Esophagus (tissue), 2 donors: ENCODE data around the gene TMEM239. TPM values are rescaled to one million over a fixed set of nuclear protein-coding genes. Genes with fewer than 3 reads are reported as not detected.
"Not testable (repeated sequence)": the region's sequence is repeated elsewhere in the genome, so short reads cannot be mapped to it uniquely, and the experiment has no call there.

ENCODE experiments used
- H3K27ac ChIP-seq, 2 donors: one replicate each; pipeline ENCODE4 v1.5.1; 2013; ENCODE audit warnings: low read depth in 2 of 2, mild to moderate bottlenecking in 2 of 2, inconsistent platforms in 1 of 2, low read length in 1 of 2, moderate library complexity in 1 of 2
- H3K27me3 ChIP-seq, 2 donors: one replicate each; pipeline ENCODE4 v1.6.1; 2013; ENCODE audit warnings: low read length in 2 of 2, control low read depth in 1 of 2, mild to moderate bottlenecking in 1 of 2; ENCODE audit not compliant: insufficient read depth in 2 of 2, control insufficient read depth in 1 of 2
- H3K36me3 ChIP-seq, 2 donors: one replicate each; pipeline ENCODE4 v1.6.1; 2013; ENCODE audit warnings: low read length in 1 of 2; ENCODE audit not compliant: control insufficient read depth in 2 of 2, insufficient read depth in 2 of 2
- H3K4me1 ChIP-seq, 2 donors: one replicate each; pipeline ENCODE4 v1.6.1; 2013; ENCODE audit warnings: low read length in 1 of 2; ENCODE audit not compliant: control insufficient read depth in 2 of 2, insufficient read depth in 2 of 2
- H3K4me3 ChIP-seq, 2 donors: one replicate each; pipeline ENCODE4 v1.5.1; 2013; ENCODE audit warnings: low read length in 2 of 2, mild to moderate bottlenecking in 2 of 2, low read depth in 1 of 2, moderate library complexity in 1 of 2
- H3K9me3 ChIP-seq, 2 donors: one replicate each; pipeline ENCODE4 v1.6.1; 2013; ENCODE audit warnings: mild to moderate bottlenecking in 2 of 2, low read depth in 1 of 2, low read length in 1 of 2, moderate library complexity in 1 of 2; ENCODE audit not compliant: control insufficient read depth in 2 of 2, insufficient read depth in 1 of 2
- WGBS, 2 donors: extraction: QIAGEN DNeasy Blood & Tissue Kit; methylation state at CpG; one replicate each; pipeline ENCODE4 v1.1.7; 2013; 5-methylcytosine and 5-hydroxymethylcytosine counted together
- polyA plus RNA-seq, 2 donors: library from polyadenylated mRNA; stranded (reverse); fragments of 200-250 nt; gene quantifications; one replicate each; pipeline ENCODE4 v1.2.3, GENCODE V29; 2013
- donor health status: healthy with polysubstance abuse.
- donor health status: Bipolar disorder and iron deficiency.

Gene TMEM239
- polyA plus RNA-seq, 2 donors = not detected

DNA sequence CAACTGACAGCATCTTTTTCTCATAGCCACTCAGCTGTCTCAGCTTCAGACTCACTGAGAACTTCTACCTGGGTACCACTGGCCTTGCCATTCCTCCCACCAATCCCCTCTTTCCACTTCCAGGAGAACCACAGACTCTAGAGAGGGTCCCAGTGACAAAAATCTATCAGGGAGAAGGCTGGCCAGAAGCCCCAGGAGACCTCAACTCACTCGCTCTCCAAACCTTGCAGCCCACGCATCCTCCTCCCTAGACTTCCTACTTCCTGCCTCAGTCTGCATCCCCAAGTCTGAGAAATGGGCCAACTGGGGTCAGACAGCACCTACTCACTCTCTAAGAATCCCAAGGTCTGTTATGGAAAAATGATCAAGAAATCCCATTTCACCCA is 1.2 kb downstream of the TMEM239 start:
- Histone ChIP-seq H3K27ac (no peak overlapping the region), H3K9me3 (no peaks in the 10 kb centered on the region), H3K36me3 (no peaks in the 10 kb centered on the region), H3K4me1 (peaks cover 0 to 2% of the 10 kb centered on the region in 2 donors), H3K4me3 (no peak overlapping the region), H3K27me3 (peaks cover 0 to 9% of the 10 kb centered on the region in 2 donors)
- WGBS, 2 donors = 93% methylated on average over 2 of the region's 2 CpGs

- 78 to 83% methylated on average over 7 of the region's 7 CpGs for WGBS, 2 donors
Measured at GRCh38 chr20:2817891-2818595, 1.9 kb downstream of the TMEM239 start.

GRCh38 chr20:2820084-2820895 is 4.1 kb downstream of the TMEM239 start:
- Histone ChIP-seq H3K4me3 (no peak overlapping the region), H3K9me3 (no peaks in the 10 kb centered on the region), H3K27ac (no peak overlapping the region), H3K4me1 (peaks cover 0 to 2% of the 10 kb centered on the region in 2 donors), H3K36me3 (no peaks in the 10 kb centered on the region), H3K27me3 (peaks cover 0 to 9% of the 10 kb centered on the region in 2 donors)
- WGBS, 2 donors = 50 to 62% methylated on average over 32 of the region's 32 CpGs

More at GRCh38 chr20:2817891-2818595, 1.9 kb downstream of the TMEM239 start:
- Histone ChIP-seq H3K27me3 (peaks cover 0 to 9% of the 10 kb centered on the region in 2 donors), H3K4me1 (peaks cover 0 to 2% of the 10 kb centered on the region in 2 donors), H3K9me3 (no peaks in the 10 kb centered on the region), H3K27ac (no peak overlapping the region), H3K36me3 (no peaks in the 10 kb centered on the region), H3K4me3 (no peak overlapping the region)

DNA sequence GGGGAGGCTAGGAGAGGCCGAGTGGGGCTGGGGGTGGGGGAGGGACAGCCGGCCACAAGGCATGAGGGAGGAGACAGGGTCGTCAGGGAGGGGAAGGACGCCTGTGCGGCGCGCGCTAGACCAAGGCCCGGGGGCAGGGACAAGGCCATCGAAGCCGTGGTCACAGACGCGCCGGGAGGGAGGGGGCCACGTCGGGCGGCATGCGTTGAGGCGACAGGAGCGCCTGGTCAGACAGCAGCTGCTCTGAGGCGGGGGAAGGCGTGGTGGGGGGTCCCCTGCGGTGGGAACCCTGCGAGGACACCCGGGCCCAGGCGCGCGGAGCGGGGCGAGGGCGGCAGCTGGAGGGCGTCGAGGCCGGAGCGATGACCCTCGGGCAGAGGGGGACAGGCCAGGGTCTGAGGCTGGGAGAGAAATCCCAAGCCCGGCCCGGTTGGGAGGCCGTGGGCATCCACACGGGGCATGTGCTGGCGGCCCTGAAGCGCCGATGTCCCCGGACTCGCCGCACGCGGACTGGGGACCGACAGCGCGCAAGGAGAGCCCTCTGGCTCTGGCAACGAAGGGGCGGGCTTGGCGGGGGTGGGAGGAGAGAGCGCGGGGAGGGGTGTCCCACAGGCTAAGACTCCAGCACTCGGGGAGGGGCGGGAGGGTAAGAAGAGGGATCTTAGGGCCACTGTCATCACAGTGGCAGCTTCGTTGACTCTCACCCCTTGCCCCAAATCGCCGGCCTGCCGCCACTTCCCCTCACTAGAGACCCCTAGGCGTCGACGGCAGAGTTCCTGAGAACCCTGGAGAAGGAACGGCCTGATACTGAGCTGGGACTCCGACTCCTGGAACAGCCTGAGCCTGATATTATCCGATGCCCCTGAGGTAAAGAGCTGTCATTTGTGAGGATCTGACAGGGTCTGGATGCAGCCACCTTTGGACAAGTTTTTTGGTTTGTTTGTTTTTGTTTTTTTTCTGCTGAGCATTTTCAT is 5.0 kb downstream of the TMEM239 start:
- peaks cover 0 to 2% of the 10 kb centered on the region in 2 donors for H3K4me1 ChIP-seq
- H3K36me3 ChIP-seq = no peaks in the 10 kb centered on the region
- no peak overlapping the region for H3K27ac ChIP-seq
- no peak overlapping the region for H3K4me3 ChIP-seq
- H3K9me3 ChIP-seq = no peaks in the 10 kb centered on the region
- WGBS, 2 donors = 14 to 15% methylated on average over 51 to 68 of the region's 68 CpGs
- peaks cover 0 to 9% of the 10 kb centered on the region in 2 donors for H3K27me3 ChIP-seq

- Histone ChIP-seq H3K27ac (no peak overlapping the region), H3K4me1 (peaks cover 0 to 2% of the 10 kb centered on the region in 2 donors), H3K36me3 (no peaks in the 10 kb centered on the region), H3K27me3 (peaks cover 3 to 9% of the 10 kb centered on the region in 2 donors), H3K9me3 (no peaks in the 10 kb centered on the region), H3K4me3 (no peak overlapping the region)
- WGBS, 2 donors = 26 to 44% methylated on average over 4 to 5 of the region's 5 CpGs
Measured at GRCh38 chr20:2822073-2822472, 5.9 kb downstream of the TMEM239 start.

GRCh38 chr20:2825761-2826160 is 9.6 kb downstream of the TMEM239 start:
- 79 to 85% methylated on average over 2 of the region's 2 CpGs for WGBS, 2 donors
- Histone ChIP-seq H3K27ac (no peak overlapping the region), H3K9me3 (no peaks in the 10 kb centered on the region), H3K4me3 (no peak overlapping the region), H3K4me1 (peaks cover 0 to 2% of the 10 kb centered on the region in 2 donors), H3K27me3 (peaks cover 3 to 11% of the 10 kb centered on the region in 2 donors), H3K36me3 (no peaks in the 10 kb centered on the region)

GRCh38 chr20:2826655-2827054 is 10.5 kb downstream of the TMEM239 start:
- WGBS, 2 donors = 85 to 89% methylated on average over 4 of the region's 4 CpGs

GRCh38 chr20:2829376-2829775 is 13.2 kb downstream of the TMEM239 start:
- Histone ChIP-seq H3K36me3 (no peaks in the 10 kb centered on the region), H3K27me3 (peaks cover 2 to 3% of the 10 kb centered on the region in 2 donors), H3K9me3 (no peaks in the 10 kb centered on the region), H3K4me3 (no peak overlapping the region), H3K4me1 (no peaks in the 10 kb centered on the region), H3K27ac (no peak overlapping the region)
- WGBS, 2 donors = 78 to 79% methylated on average over 6 of the region's 6 CpGs

More at GRCh38 chr20:2826655-2827054, 10.5 kb downstream of the TMEM239 start:
- Histone ChIP-seq H3K27me3 (peaks cover 3% of the 10 kb centered on the region in 2 donors), H3K4me3 (no peak overlapping the region), H3K4me1 (no peaks in the 10 kb centered on the region), H3K9me3 (no peaks in the 10 kb centered on the region), H3K27ac (no peak overlapping the region), H3K36me3 (no peaks in the 10 kb centered on the region)

- H3K36me3 ChIP-seq, H3K4me1 ChIP-seq, H3K9me3 ChIP-seq, H3K27ac ChIP-seq, H3K4me3 ChIP-seq, H3K27me3 ChIP-seq: not testable (repeated sequence)
- WGBS, 2 donors = 73 to 81% methylated on average over 7 of the region's 7 CpGs
Measured at GRCh38 chr20:2831206-2831605, 15.0 kb downstream of the TMEM239 start.
